Smooth muscle cell (in vitro differentiated cells): ENCODE results near the gene CDH12. TPM values are rescaled to one million over a fixed set of nuclear protein-coding genes. Genes with fewer than 3 reads are reported as not detected.
"Not testable (repeated sequence)": the region's sequence is repeated elsewhere in the genome, so short reads cannot be mapped to it uniquely, and the experiment has no call there.

Experiments
- DNase-seq: peaks from one replicate; lab custom pipeline; 2025; ENCODE audit not compliant: unreplicated experiment; lab: John Stamatoyannopoulos, UW
- H2AFZ ChIP-seq: fragments of 200-600 bp; sonication (generic); 2 replicates; pipeline ENCODE4 v1.6.0; 2016; ENCODE audit warnings: antibody characterized with exemption, low read depth, mild to moderate bottlenecking
- H3F3A ChIP-seq: fragments of 200-600 bp; sonication (generic); 2 replicates; pipeline ENCODE4 v1.6.0; 2017; ENCODE audit warnings: antibody characterized with exemption, low read depth
- H3K27ac ChIP-seq: fragments of 200-600 bp; sonication (generic); 2 replicates; pipeline ENCODE4 v1.5.1; 2016; ENCODE audit warnings: low read depth, mild to moderate bottlenecking
- H3K27me3 ChIP-seq: fragments of 200-600 bp; sonication (generic); 2 replicates; pipeline ENCODE4 v1.6.1; 2016; ENCODE audit warnings: low read depth, mild to moderate bottlenecking
- H3K36me3 ChIP-seq: fragments of 200-600 bp; sonication (generic); 2 replicates; pipeline ENCODE4 v1.5.1; 2016; ENCODE audit warnings: low read depth
- H3K4me1 ChIP-seq: fragments of 200-600 bp; sonication (generic); 2 replicates; pipeline ENCODE4 v1.5.1; 2016; ENCODE audit warnings: low read depth
- H3K4me2 ChIP-seq: fragments of 200-600 bp; sonication (generic); 2 replicates; pipeline ENCODE4 v1.6.0; 2016; ENCODE audit warnings: mild to moderate bottlenecking
- H3K4me3 ChIP-seq: fragments of 200-600 bp; sonication (generic); 2 replicates; pipeline ENCODE4 v1.5.1; 2016; ENCODE audit warnings: mild to moderate bottlenecking
- H3K79me2 ChIP-seq: fragments of 200-600 bp; sonication (generic); 2 replicates; pipeline ENCODE4 v1.6.0; 2016; ENCODE audit warnings: low read depth, mild to moderate bottlenecking
- H3K9ac ChIP-seq: fragments of 200-600 bp; sonication (generic); 2 replicates; pipeline ENCODE4 v1.6.0; 2016; ENCODE audit warnings: low read depth
- H3K9me3 ChIP-seq: fragments of 200-600 bp; sonication (generic); replicated peaks from 2 replicates; pipeline ENCODE4 v1.5.1; 2016; ENCODE audit warnings: low read depth
- H4K20me1 ChIP-seq: fragments of 200-600 bp; sonication (generic); 2 replicates; pipeline ENCODE4 v1.6.0; 2016; ENCODE audit warnings: low read depth
- CTCF ChIP-seq: fragments of 200-600 bp; sonication (generic); IDR thresholded peaks from 2 replicates; pipeline ENCODE4 v1.5.1; 2017; ENCODE audit warnings: borderline replicate concordance, mild to moderate bottlenecking, antibody characterized with exemption; ENCODE audit not compliant: insufficient read depth, poor library complexity, severe bottlenecking
- WGBS: methylation state at CpG from one replicate; pipeline ENCODE4 v1.1.7; 2016; ENCODE audit warnings: low lambda C conversion rate; 5-methylcytosine and 5-hydroxymethylcytosine counted together
- polyA plus RNA-seq: library from polyadenylated mRNA; unstranded; fragments of >200 nt; fragmentation: Nextera tagmentation; extraction: Ambion mirVana; gene quantifications from 2 replicates; pipeline ENCODE4 v1.2.1, GENCODE V29; 2016
- total RNA-seq: library from RNA; depleted of rRNA; stranded (reverse); fragments of >200 nt; gene quantifications from 2 replicates; pipeline ENCODE4 v1.2.3, GENCODE V29; 2014

The CDH12 gene
- total and polyA plus RNA-seq, 2 experiments from 2014 or later, result not detected

- TF ChIP-seq CTCF, result no peak
- Histone ChIP-seq H3K27me3 (no peaks in the 10 kb centered on the region), H3K9ac (no peak overlapping the region), H3F3A (no peaks in the 10 kb centered on the region), H3K4me3 (no peak overlapping the region), H3K36me3 (no peaks in the 10 kb centered on the region), H3K4me1 (no peaks in the 10 kb centered on the region), H3K79me2 (no peaks in the 10 kb centered on the region), H2AFZ (no peak overlapping the region), H4K20me1 (no peaks in the 10 kb centered on the region), H3K27ac (no peak overlapping the region), H3K9me3 (no peaks in the 10 kb centered on the region), H3K4me2 (no peak overlapping the region)
- WGBS, result 80% methylated on average over 2 of the region's 2 CpGs
- no peak for DNase-seq
Measured at GRCh38 chr5:22033066-22033465, 820.1 kb downstream of the CDH12 start.

GRCh38 chr5:22023784-22024183, 829.4 kb downstream of the CDH12 start:
- Histone ChIP-seq H3K4me2 (no peak overlapping the region), H3K4me1 (no peaks in the 10 kb centered on the region), H3K9ac (no peak overlapping the region), H2AFZ (no peak overlapping the region), H3K27me3 (no peaks in the 10 kb centered on the region), H3K9me3 (no peaks in the 10 kb centered on the region), H4K20me1 (no peaks in the 10 kb centered on the region), H3K79me2 (no peaks in the 10 kb centered on the region), H3K4me3 (no peak overlapping the region), H3F3A (no peaks in the 10 kb centered on the region), H3K27ac (no peak overlapping the region), H3K36me3 (no peaks in the 10 kb centered on the region)
- no peak for DNase-seq
- no peak for TF ChIP-seq CTCF
- WGBS, result 87% methylated on average over 1 of the region's 1 CpG

GRCh38 chr5:22012893-22013292, 840.3 kb downstream of the CDH12 start:
- not testable (repeated sequence) for H3K4me2 ChIP-seq, H4K20me1 ChIP-seq, H3K27me3 ChIP-seq, H3K9ac ChIP-seq, H3K27ac ChIP-seq, H3K4me3 ChIP-seq, H3K79me2 ChIP-seq, H3K4me1 ChIP-seq, H3F3A ChIP-seq, H3K36me3 ChIP-seq, H2AFZ ChIP-seq, H3K9me3 ChIP-seq, DNase-seq
- WGBS, result 93% methylated on average over 3 of the region's 3 CpGs

GRCh38 chr5:22010808-22011207, 842.3 kb downstream of the CDH12 start:
- H3K9me3 ChIP-seq, H4K20me1 ChIP-seq, H3K4me3 ChIP-seq, H3K27ac ChIP-seq, H3K4me2 ChIP-seq, H3F3A ChIP-seq, H3K79me2 ChIP-seq, H3K36me3 ChIP-seq, H3K27me3 ChIP-seq, H3K9ac ChIP-seq, H3K4me1 ChIP-seq, H2AFZ ChIP-seq, DNase-seq: not testable (repeated sequence)
- WGBS, result 86% methylated on average over 4 of the region's 4 CpGs

- not testable (repeated sequence) for H2AFZ ChIP-seq, H4K20me1 ChIP-seq, H3K27me3 ChIP-seq, H3K9me3 ChIP-seq, H3K27ac ChIP-seq, H3K4me2 ChIP-seq, H3K4me3 ChIP-seq, H3F3A ChIP-seq, H3K79me2 ChIP-seq, DNase-seq, H3K9ac ChIP-seq, H3K4me1 ChIP-seq, H3K36me3 ChIP-seq
- WGBS, result 97% methylated on average over 2 of the region's 2 CpGs
Measured at GRCh38 chr5:22001097-22001496, 852.0 kb downstream of the CDH12 start.

GRCh38 chr5:21985799-21986198, 867.3 kb downstream of the CDH12 start:
- H3K4me3 ChIP-seq, H3K36me3 ChIP-seq, H3K9me3 ChIP-seq, H3K9ac ChIP-seq, H3K27me3 ChIP-seq, H3K4me2 ChIP-seq, DNase-seq, H2AFZ ChIP-seq, H3K79me2 ChIP-seq, H3F3A ChIP-seq, H3K27ac ChIP-seq, H3K4me1 ChIP-seq, H4K20me1 ChIP-seq: not testable (repeated sequence)
- WGBS, result 42% methylated on average over 1 of the region's 1 CpG

- H3F3A ChIP-seq, H2AFZ ChIP-seq, H3K9me3 ChIP-seq, H3K9ac ChIP-seq, H3K4me2 ChIP-seq, H3K27ac ChIP-seq, H3K4me3 ChIP-seq, H4K20me1 ChIP-seq, H3K4me1 ChIP-seq, H3K36me3 ChIP-seq, H3K79me2 ChIP-seq, H3K27me3 ChIP-seq, DNase-seq: not testable (repeated sequence)
- WGBS, result 64% methylated on average over 1 of the region's 1 CpG
Measured at GRCh38 chr5:21951571-21951970, 901.6 kb downstream of the CDH12 start.
